HL-60/S4 treated with retinoic acid at 250 ng/mL for 4 days and 3 days (cell line): ENCODE data around the gene MAN1C1.

Experiments used
- in situ Hi-C: fragments of 300-500 bp; cut with MboI; formaldehyde crosslinking; loops from 2 replicates; pipeline ENCODE4 v1.7.0; 2022; ENCODE audit warnings: low sequenced_read_pairs

Gene MAN1C1

GRCh38 chr1:25773441-25774125 is 157.0 kb downstream of the MAN1C1 start:
- in situ Hi-C loops: no loop called here

- in situ Hi-C loops: no loop called here
Measured at GRCh38 chr1:25774206-25774803, 157.7 kb downstream of the MAN1C1 start.

- in situ Hi-C loops: loop anchor here (25.0 kb wide), 1 partner anchor 363 kb away; the partner anchor contains the start of gene RHCE
Measured at GRCh38 chr1:25774921-25775771, 158.6 kb downstream of the MAN1C1 start.

GRCh38 chr1:25779388-25779787 is 162.8 kb downstream of the MAN1C1 start:
- in situ Hi-C loops: loop anchor here (25.0 kb wide), 1 partner anchor 367 kb away; the partner anchor contains the start of gene RHCE

- in situ Hi-C loops: loop anchor here (25.0 kb wide), 1 partner anchor 368 kb away; the partner anchor contains the start of gene RHCE
Measured at GRCh38 chr1:25779894-25780293, 163.3 kb downstream of the MAN1C1 start.

GRCh38 chr1:25780318-25781129 is 163.9 kb downstream of the MAN1C1 start:
- in situ Hi-C loops: loop anchor here (25.0 kb wide), 1 partner anchor 368 kb away; the partner anchor contains the start of gene RHCE

- in situ Hi-C loops: loop anchor here (25.0 kb wide), 1 partner anchor 369 kb away; the partner anchor contains the start of gene RHCE
Measured at GRCh38 chr1:25781130-25781433, 164.5 kb downstream of the MAN1C1 start.

GRCh38 chr1:25782608-25783201 is 166.1 kb downstream of the MAN1C1 start:
- in situ Hi-C loops: loop anchor here (25.0 kb wide), 1 partner anchor 370 kb away; the partner anchor contains the start of gene RHCE

- in situ Hi-C loops: loop anchor here (25.0 kb wide), 1 partner anchor 372 kb away; the partner anchor contains the start of gene RHCE
Measured at GRCh38 chr1:25784575-25785051, 168.0 kb downstream of the MAN1C1 start.

GRCh38 chr1:25785333-25786067 is 168.9 kb downstream of the MAN1C1 start:
- in situ Hi-C loops: loop anchor here (25.0 kb wide), 1 partner anchor 373 kb away; the partner anchor contains the start of gene RHCE

- in situ Hi-C loops: loop anchor here (25.0 kb wide), 1 partner anchor 375 kb away; the partner anchor contains the start of gene RHCE
Measured at GRCh38 chr1:25786887-25787759, 170.5 kb downstream of the MAN1C1 start.

- in situ Hi-C loops: loop anchor here (25.0 kb wide), 1 partner anchor 375 kb away; the partner anchor contains the start of gene RHCE
Measured at GRCh38 chr1:25787760-25788166, 171.2 kb downstream of the MAN1C1 start.

GRCh38 chr1:25790472-25790871 is 173.9 kb downstream of the MAN1C1 start:
- in situ Hi-C loops: loop anchor here (25.0 kb wide), 1 partner anchor 378 kb away; the partner anchor contains the start of gene RHCE

- in situ Hi-C loops: loop anchor here (25.0 kb wide), 1 partner anchor 380 kb away; the partner anchor contains the start of gene RHCE
Measured at GRCh38 chr1:25792115-25792514, 175.5 kb downstream of the MAN1C1 start.

GRCh38 chr1:25793585-25794170 is 177.1 kb downstream of the MAN1C1 start:
- in situ Hi-C loops: loop anchor here (25.0 kb wide), 1 partner anchor 381 kb away; the partner anchor contains the start of gene RHCE

GRCh38 chr1:25794325-25794724 is 177.7 kb downstream of the MAN1C1 start:
- in situ Hi-C loops: loop anchor here (25.0 kb wide), 1 partner anchor 382 kb away; the partner anchor contains the start of gene RHCE

GRCh38 chr1:25795211-25795610 is 178.6 kb downstream of the MAN1C1 start:
- in situ Hi-C loops: loop anchor here (25.0 kb wide), 1 partner anchor 383 kb away; the partner anchor contains the start of gene RHCE
